HUDEP-2 (cell line): ENCODE measurements around the gene HS3ST5.

Source experiments
- DNase-seq, 76 experiments: peaks; one replicate each; lab custom pipeline; 2025; ENCODE audit not compliant: unreplicated experiment in 76 of 76; lab: John Stamatoyannopoulos, UW

The HS3ST5 gene

DNA sequence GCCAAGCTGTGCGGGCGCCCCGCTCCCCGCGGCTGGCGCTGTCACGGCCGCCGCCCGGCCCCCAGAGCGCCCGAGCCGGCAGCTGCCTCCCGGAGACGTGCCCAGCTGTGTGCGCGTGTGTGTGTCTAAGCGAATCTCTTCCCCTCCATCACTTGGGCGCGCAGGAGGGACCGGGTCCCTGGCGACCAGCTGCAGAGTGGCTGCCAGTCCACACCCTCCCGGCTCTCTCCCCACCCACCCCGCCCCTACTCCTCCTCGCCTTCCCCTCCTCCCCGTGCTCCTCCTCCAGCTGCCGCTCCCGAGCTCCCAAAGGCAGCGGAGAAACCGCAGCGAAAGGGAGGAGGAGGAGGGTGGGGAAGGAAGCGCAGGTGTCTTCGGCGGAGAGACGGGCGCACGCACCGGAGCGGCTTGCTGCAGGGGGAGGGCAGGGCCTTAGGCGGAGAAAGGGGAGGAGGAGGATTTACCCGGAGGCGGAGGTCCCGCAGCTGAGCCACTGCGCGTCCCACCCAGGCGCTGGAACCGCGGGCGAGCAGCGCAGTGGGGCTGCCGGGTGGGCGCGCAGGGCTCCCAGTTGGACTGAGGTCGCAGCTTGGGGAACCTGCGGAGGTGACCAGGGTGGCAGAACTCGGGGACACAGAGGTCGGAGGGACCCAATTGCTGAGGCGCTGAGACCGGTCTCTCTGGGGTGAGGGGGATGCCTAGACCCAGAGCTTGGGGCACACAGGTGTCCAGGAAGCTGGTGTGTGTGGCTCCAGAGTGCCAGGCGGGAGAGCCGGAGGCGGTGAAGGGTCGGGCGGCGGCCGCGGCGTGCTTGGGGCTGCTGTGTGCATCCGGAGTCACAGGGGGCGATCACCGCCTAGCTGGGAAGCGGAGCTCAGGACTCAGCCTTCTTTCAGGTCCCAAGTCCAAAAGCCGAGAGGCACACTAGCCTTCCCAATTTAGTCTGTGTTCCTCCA lies at the start of gene HS3ST5:
Gene HS3ST5, minus strand, starts transcription at position 198 of the 956 bp plus-strand sequence. CDS start 280,178 bp downstream, outside the sequence.
- peak in 12 of 76 experiments; percentile 7 to 37 (median 14) for DNase-seq

DNA sequence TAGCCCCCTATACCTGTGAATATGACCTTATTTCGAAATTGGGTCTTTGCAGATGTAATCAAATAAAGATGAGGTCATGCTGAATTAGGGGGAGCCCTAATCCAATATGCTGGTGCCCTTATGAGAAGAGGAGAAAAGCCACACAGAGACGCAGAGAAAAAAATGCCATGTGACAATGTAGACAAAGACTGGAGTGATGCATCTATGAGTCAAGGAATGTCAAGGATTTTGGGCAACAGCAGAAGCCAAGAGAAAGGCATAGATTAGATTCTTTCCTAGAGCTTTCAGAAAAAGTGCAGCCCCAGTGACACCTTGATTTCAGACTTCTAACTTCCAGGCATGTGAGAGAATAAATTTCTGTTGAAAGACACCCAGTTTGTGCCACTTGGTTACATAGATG lies 47.4 kb upstream of the HS3ST5 start:
- no peak for DNase-seq

- no peak for DNase-seq
Observed at GRCh38 chr6:114389111-114389510, 46.3 kb upstream of the HS3ST5 start.

DNA sequence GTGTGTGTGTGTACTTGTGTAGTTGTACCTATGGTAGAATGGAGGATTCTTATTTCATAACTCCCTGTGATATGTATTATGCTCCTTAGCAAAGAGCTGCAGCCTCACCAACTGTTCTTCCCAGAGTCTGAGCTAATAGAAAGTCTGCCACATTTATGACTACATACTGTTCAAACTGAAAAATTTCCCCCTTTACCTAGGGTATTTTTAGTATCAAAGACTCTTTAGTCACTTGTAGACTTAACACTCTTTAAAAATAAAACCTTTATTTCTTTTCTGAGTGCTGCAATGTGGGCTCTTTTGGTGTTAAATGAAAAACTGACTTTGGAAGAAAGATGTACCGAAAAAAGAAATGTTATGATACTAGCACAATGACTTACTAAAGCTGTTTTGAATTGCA lies 39.6 kb upstream of the HS3ST5 start:
- no peak for DNase-seq

DNA sequence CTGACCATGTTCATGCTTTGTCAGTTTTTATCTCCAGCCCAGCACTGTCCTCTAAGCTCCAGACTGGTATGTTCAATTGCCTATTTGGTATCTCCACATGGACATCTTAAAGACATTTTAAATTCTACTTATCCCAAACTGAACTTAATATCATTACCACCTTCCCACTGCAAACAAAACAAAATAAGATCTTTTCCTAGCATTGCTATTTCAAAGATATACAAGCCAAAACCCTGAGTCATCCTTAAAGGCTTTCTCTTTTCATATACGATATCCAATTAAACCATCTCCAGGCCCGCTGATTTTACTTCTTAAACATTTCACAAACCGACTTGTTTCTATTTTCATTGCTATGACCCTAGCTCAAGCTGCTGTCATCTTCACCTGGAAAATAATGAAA lies 35.1 kb upstream of the HS3ST5 start:
- DNase-seq = no peak

GRCh38 chr6:114376611-114377175 lies 33.9 kb upstream of the HS3ST5 start:
- no peak for DNase-seq

DNA sequence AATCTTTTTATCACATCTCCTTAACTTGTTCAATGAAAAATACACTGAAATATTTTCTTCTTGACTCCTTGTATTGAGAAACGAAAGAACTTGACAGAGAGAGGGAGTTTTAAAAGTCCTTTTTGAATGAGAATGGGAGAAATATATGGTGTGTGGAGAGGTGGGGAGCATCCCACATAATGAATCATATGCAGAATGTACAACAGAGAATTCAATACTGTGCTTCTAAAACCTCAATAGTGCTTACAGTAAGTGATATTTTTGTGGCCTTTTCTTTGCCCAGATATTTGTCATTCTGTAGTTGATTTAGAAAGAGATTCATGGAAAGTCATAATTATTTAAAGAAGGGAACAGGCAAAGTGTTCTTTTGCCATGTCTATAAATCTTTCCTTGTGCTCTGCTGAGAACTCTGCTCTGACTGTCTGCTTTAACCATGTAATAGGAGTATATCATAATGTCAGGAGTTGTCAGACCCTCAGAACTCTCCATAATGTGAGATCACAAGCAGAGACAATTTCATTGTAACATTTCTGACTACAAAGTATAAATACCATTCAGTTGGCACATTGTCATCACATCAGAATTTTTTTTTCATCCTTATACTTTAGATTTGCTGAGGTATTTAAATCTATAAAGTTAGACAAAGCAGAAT lies 32.8 kb upstream of the HS3ST5 start:
- no peak for DNase-seq

GRCh38 chr6:114367315-114367961 lies 24.6 kb upstream of the HS3ST5 start:
- no peak for DNase-seq

GRCh38 chr6:114366899-114367298 lies 24.1 kb upstream of the HS3ST5 start:
- no peak for DNase-seq

DNA sequence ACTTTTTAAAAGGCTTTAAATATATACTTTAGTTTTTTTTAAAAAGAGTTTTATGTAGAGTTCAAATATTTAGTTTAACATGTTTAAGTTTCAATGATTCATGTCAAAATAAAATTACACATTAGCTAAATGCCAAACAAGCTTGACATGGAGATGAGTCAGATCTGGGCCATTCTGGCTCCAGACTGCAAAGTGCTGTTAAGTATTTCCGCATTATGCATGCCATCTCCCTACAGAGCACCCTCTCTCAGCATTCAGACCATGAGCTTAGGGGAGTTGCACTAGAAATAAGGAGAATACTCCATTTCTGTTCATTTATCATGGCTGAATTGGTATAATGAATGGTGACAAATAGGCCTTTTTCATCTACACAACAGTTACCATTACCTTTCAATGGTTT lies 21.5 kb upstream of the HS3ST5 start:
- DNase-seq = no peak

- DNase-seq = no peak
Observed at GRCh38 chr6:114362957-114363356, 20.1 kb upstream of the HS3ST5 start.

DNA sequence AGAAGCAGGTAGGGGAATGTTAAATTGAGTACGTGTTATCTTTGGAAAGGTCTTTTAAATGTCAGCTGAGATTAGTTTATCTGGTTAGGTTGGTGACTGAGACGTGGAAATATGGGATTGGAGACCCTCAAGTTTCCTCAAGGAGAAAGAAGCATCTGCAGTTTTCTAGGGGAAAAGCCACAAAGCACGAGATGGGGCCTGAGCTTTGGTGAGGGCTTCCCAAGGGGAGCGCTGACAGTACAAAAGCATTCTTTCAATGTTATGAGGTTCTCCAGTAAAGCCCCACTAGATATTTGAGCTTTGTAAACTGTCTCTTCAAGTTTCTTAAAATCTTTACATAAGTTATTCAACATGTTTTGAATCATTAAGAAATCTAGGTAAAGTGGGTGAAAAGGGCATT lies 19.6 kb upstream of the HS3ST5 start:
- no peak for DNase-seq

- DNase-seq = no peak
Observed at GRCh38 chr6:114361036-114361435, 18.2 kb upstream of the HS3ST5 start.

DNA sequence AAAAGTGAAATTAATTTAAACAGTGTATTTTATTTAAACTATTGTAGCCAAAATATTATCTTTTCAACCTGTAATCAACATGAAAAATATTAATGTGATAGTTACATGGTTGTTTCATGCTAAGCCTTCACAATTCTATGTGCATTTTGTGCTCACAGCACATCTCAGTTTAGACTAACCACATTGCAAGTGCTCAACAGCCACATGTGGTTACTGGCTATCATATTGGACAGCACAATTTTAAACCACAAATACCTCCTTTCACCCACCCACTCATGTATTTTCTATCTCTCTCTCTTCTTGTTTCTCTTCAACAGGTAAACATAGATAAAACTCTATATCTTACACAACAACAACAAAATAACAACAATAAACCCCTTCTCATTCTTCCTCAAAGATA lies 12.5 kb upstream of the HS3ST5 start:
- DNase-seq = no peak

GRCh38 chr6:114354482-114354881 lies 11.7 kb upstream of the HS3ST5 start:
- DNase-seq = no peak

- no peak for DNase-seq
Observed at GRCh38 chr6:114346451-114346850, 3.6 kb upstream of the HS3ST5 start.

GRCh38 chr6:114344971-114345275 lies 2.1 kb upstream of the HS3ST5 start:
- no peak for DNase-seq

GRCh38 chr6:114344246-114344970 lies 1.6 kb upstream of the HS3ST5 start:
- DNase-seq = no peak

DNA sequence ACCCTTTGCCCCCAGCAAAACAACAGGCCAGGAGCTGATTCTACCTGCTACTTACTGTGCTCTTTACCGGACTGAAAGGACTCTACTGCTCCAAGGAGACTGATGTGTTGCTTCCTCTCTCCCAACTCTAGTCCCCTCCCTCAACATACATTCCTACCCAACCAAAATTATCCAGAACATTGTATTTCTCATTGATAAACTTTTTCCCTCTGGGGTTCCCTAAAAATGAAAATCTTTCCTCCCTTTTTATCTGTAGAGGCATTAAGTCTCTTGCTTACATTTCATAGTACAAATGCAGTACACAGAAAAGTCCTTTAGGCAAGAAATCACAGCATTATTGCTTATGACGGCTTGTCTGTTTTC lies 940 bp upstream of the HS3ST5 start:
- DNase-seq = no peak

DNA sequence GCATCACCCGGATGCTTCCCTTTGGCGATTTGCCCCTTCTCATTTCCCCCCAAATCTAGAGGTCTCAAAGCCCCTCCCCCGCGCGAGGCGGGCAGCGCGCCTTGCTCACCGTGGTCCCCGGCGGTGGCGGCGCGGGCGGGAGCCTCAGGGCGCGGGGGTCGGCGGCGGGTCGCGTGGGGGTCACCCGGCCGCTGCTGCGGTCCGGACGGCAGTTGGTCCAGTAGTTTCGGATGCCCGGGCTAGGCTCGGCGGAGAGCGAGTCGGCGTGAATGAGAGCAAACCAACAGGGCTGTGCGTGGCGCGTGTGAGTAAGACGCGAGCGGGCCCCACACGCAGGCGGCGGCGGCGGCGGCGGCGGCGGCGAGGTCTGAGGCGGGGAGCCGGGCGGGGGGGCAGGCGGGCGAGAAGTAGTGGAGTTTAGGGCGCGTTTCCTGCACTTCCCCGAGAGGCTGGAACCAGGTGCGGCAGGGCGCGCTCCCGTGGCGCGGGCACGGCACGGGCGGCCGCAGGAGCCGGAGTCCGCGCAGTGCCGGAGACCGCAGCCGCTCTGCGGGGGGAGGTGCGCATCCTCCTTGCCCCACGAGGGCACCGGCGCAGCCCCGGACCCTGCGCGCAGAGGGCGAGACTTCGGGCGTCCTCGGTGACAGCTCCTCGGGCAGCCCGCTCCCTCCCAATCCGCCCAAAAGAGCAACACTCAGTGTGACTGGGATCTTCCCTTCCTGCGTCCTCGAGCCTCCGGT lies 567 bp downstream of the HS3ST5 start:
- no peak for DNase-seq
